HL-60 (cell line): Measurements from ENCODE around the gene C9orf50.

Experiments
- CTCF ChIP-seq: IDR thresholded peaks from one replicate; pipeline ENCODE4 v1.5.1; 2011; ENCODE audit warnings: low read length, control low read depth, inconsistent platforms; ENCODE audit not compliant: insufficient read depth
- POLR2AphosphoS5 ChIP-seq: IDR thresholded peaks from 2 replicates; pipeline ENCODE4 v1.6.1; 2012; ENCODE audit warnings: low read depth
- REST ChIP-seq: IDR thresholded peaks from 2 replicates; pipeline ENCODE4 v1.6.1; 2012; ENCODE audit warnings: low read depth; ENCODE audit not compliant: insufficient replicate concordance
- SPI1 ChIP-seq: IDR thresholded peaks from 2 replicates; pipeline ENCODE4 v1.6.1; 2012; ENCODE audit warnings: low read depth, mild to moderate bottlenecking, borderline replicate concordance

GRCh38 chr9:129609486-129610212 lies 11.3 kb downstream of the C9orf50 start:
- TF ChIP-seq POLR2AphosphoS5 (no peak), CTCF (no peak), SPI1 (no peak), REST (no peak)
